ENCODE measurements around the gene RAB14.

DNA sequence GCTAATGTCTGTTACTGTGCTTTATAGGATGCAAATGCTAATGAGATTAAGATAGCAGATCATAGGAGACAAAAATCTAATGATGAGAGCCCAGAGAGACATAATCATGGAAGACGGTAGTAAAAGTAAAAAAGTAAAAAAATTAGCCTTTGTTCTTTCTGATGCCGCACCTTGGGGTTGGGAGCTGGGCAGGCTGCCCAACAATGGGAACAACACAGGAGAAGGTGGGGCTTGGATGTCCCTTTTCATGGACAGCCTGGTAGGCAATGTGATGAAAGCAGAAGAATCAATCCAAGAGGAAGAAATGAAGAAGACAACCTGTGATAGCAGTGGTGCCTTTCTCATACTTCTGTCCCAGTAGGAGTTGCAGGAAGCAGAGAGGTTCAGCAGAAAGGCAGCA is 57.2 kb downstream of the RAB14 start:
- TF ChIP-seq, protein P1, sequence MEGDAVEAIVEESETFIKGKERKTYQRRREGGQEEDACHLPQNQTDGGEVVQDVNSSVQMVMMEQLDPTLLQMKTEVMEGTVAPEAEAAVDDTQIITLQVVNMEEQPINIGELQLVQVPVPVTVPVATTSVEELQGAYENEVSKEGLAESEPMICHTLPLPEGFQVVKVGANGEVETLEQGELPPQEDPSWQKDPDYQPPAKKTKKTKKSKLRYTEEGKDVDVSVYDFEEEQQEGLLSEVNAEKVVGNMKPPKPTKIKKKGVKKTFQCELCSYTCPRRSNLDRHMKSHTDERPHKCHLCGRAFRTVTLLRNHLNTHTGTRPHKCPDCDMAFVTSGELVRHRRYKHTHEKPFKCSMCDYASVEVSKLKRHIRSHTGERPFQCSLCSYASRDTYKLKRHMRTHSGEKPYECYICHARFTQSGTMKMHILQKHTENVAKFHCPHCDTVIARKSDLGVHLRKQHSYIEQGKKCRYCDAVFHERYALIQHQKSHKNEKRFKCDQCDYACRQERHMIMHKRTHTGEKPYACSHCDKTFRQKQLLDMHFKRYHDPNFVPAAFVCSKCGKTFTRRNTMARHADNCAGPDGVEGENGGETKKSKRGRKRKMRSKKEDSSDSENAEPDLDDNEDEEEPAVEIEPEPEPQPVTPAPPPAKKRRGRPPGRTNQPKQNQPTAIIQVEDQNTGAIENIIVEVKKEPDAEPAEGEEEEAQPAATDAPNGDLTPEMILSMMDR (conservative IDR thresholded peaks at IDR 0.05 in 1 of 2, IDR thresholded peaks at IDR 0.05 in 1 of 2; ENCODE audit: low read depth in 1 of 2, low read length in 2 of 2), result no peak
- no peak for TF ChIP-seq EZH2 (IDR thresholded peaks at IDR 0.05; ENCODE audit: low read length, missing control alignments)
